Measurements from ENCODE around the gene PGAM2. TPM values are rescaled to one million over a fixed set of nuclear protein-coding genes. Genes with fewer than 3 reads are reported as not detected.

The PGAM2 gene
- total RNA-seq (129 and 148 TPM in 2 replicates), polyA plus RNA-seq (165 and 213 TPM in 2 replicates)

GRCh38 chr7:44065431-44066110, at the start of gene PGAM2:
Gene PGAM2 (minus strand): TSS chr7:44065567. CDS start chr7:44065529, 38 bp downstream.
- Histone ChIP-seq H3K36me3 (no peaks in the 10 kb centered on the region), H3K27me3 (no peaks in the 10 kb centered on the region), H3K9me3 (ENCODE audit: low read depth) (no peaks in the 10 kb centered on the region), H3K4me3 (peak within 1 kb of the TSS; percentile 22), H3K27ac (peak within 1 kb of the TSS; percentile 80), H3K4me1 (ENCODE audit: low read depth) (peaks cover 44% of the 10 kb centered on the region)
- TF ChIP-seq CTCF (IDR thresholded peaks at IDR 0.05; ENCODE audit: low read depth, low read length), result no peak
- DNase-seq (ENCODE audit: low read depth in 1 of 2, low spot score in 1 of 2), result peak; percentile 45 to 90

- TF ChIP-seq CTCF (IDR thresholded peaks at IDR 0.05; ENCODE audit: low read depth, low read length), result no peak
- Histone ChIP-seq H3K4me1 (ENCODE audit: low read depth) (no peaks in the 10 kb centered on the region), H3K9me3 (ENCODE audit: low read depth) (no peaks in the 10 kb centered on the region), H3K27ac (peak overlapping the region; percentile 34), H3K4me3 (no peak overlapping the region), H3K27me3 (no peaks in the 10 kb centered on the region), H3K36me3 (peaks cover 32% of the 10 kb centered on the region)
- no peak for DNase-seq (ENCODE audit: low read depth in 1 of 2, low spot score in 1 of 2)
Observed at GRCh38 chr7:44114586-44115310, 49.4 kb upstream of the PGAM2 start.

- H3K27ac ChIP-seq, result no peak overlapping the region
- TF ChIP-seq CTCF (IDR thresholded peaks at IDR 0.05; ENCODE audit: low read depth, low read length), result no peak
- H3K9me3 ChIP-seq (ENCODE audit: low read depth), result no peaks in the 10 kb centered on the region
- no peak overlapping the region for H3K4me3 ChIP-seq
- no peak for DNase-seq (ENCODE audit: low read depth in 1 of 2, low spot score in 1 of 2)
- peaks cover 34% of the 10 kb centered on the region for H3K36me3 ChIP-seq
- no peaks in the 10 kb centered on the region for H3K27me3 ChIP-seq
- H3K4me1 ChIP-seq (ENCODE audit: low read depth), result no peaks in the 10 kb centered on the region
Observed at GRCh38 chr7:44113764-44114354, 48.5 kb upstream of the PGAM2 start.

GRCh38 chr7:44112997-44113763, 47.8 kb upstream of the PGAM2 start:
- Histone ChIP-seq H3K27me3 (no peaks in the 10 kb centered on the region), H3K9me3 (ENCODE audit: low read depth) (no peaks in the 10 kb centered on the region), H3K4me1 (ENCODE audit: low read depth) (no peaks in the 10 kb centered on the region), H3K27ac (no peak overlapping the region), H3K4me3 (no peak overlapping the region), H3K36me3 (peaks cover 35% of the 10 kb centered on the region)
- no peak for DNase-seq (ENCODE audit: low read depth in 1 of 2, low spot score in 1 of 2)
- TF ChIP-seq CTCF (IDR thresholded peaks at IDR 0.05; ENCODE audit: low read depth, low read length), result no peak

- H3K27me3 ChIP-seq, result no peaks in the 10 kb centered on the region
- no peak for TF ChIP-seq CTCF (IDR thresholded peaks at IDR 0.05; ENCODE audit: low read depth, low read length)
- no peak for DNase-seq (ENCODE audit: low read depth in 1 of 2, low spot score in 1 of 2)
Observed at GRCh38 chr7:44112231-44112996, 47.0 kb upstream of the PGAM2 start.

More at GRCh38 chr7:44112231-44112996, 47.0 kb upstream of the PGAM2 start:
- Histone ChIP-seq H3K9me3 (ENCODE audit: low read depth) (no peaks in the 10 kb centered on the region), H3K27ac (no peak overlapping the region), H3K4me1 (ENCODE audit: low read depth) (no peaks in the 10 kb centered on the region), H3K4me3 (no peak overlapping the region), H3K36me3 (peaks cover 31% of the 10 kb centered on the region)

Measured in cardiac muscle cell (in vitro differentiated cells and primary cell).